GM23338 (cell line): ENCODE measurements around the gene C18orf32. TPM values are rescaled to one million over a fixed set of nuclear protein-coding genes. Genes with fewer than 3 reads are reported as not detected.

Experiments used
- ATAC-seq: fragments of 200-7000 bp; cut with Tn5 transposase; 3 replicates; pipeline ENCODE4 v1.9.1; 2020
- DNase-seq: peaks from one replicate; pipeline ENCODE4 v3.0.0-alpha.2; 2015; ENCODE audit warnings: low spot score
- H2AFZ ChIP-seq: fragments of 200-600 bp; sonication (generic); 2 replicates; pipeline ENCODE4 v1.8.0; 2016; ENCODE audit warnings: antibody characterized with exemption, mild to moderate bottlenecking, moderate library complexity
- H3F3A ChIP-seq: fragments of 200-600 bp; sonication (generic); replicated peaks from 2 replicates; pipeline ENCODE4 v1.8.0; 2017; ENCODE audit warnings: antibody characterized with exemption, mixed run types, low read depth
- H3K27ac ChIP-seq: fragments of 200-600 bp; sonication (generic); 2 replicates; pipeline ENCODE4 v1.6.1; 2016; ENCODE audit warnings: low read depth
- H3K27me3 ChIP-seq: fragments of 200-600 bp; sonication (generic); 2 replicates; pipeline ENCODE4 v1.8.0; 2016; ENCODE audit warnings: mild to moderate bottlenecking, mixed run types, moderate library complexity; ENCODE audit not compliant: insufficient read depth
- H3K36me3 ChIP-seq: fragments of 200-600 bp; sonication (generic); 2 replicates; pipeline ENCODE4 v1.8.0; 2016; ENCODE audit warnings: mild to moderate bottlenecking; ENCODE audit not compliant: insufficient read depth
- H3K4me1 ChIP-seq: fragments of 200-600 bp; sonication (generic); 2 replicates; pipeline ENCODE4 v1.8.0; 2016; ENCODE audit warnings: mild to moderate bottlenecking, moderate library complexity; ENCODE audit not compliant: insufficient read depth
- H3K4me2 ChIP-seq: fragments of 200-600 bp; sonication (generic); 2 replicates; pipeline ENCODE4 v1.7.1; 2017; ENCODE audit warnings: mixed run types
- H3K4me3 ChIP-seq: fragments of 200-600 bp; sonication (generic); 2 replicates; pipeline ENCODE4 v1.6.1; 2016; ENCODE audit warnings: mixed run types
- H3K79me2 ChIP-seq: fragments of 200-600 bp; sonication (generic); replicated peaks from 2 replicates; pipeline ENCODE4 v1.8.0; 2017; ENCODE audit warnings: mild to moderate bottlenecking; ENCODE audit not compliant: insufficient read depth
- H3K9me2 ChIP-seq: fragments of 200-600 bp; sonication (generic); 2 replicates; pipeline ENCODE4 v1.8.0; 2017; ENCODE audit not compliant: insufficient read depth
- H4K20me1 ChIP-seq: fragments of 200-600 bp; sonication (generic); replicated peaks from 2 replicates; pipeline ENCODE4 v1.8.0; 2017; ENCODE audit warnings: mild to moderate bottlenecking; ENCODE audit not compliant: insufficient read depth
- H3K27ac Mint-ChIP-seq: 2 replicates; pipeline ENCODE4 v1.8.0; 2020; ENCODE audit warnings: inconsistent platforms, mild to moderate bottlenecking, moderate library complexity, mixed read lengths
- H3K27me3 Mint-ChIP-seq: 3 replicates; pipeline ENCODE4 v1.8.0; 2022; ENCODE audit warnings: low read depth, mild to moderate bottlenecking, moderate library complexity, mixed read lengths, inconsistent platforms; ENCODE audit not compliant: insufficient read depth, poor library complexity
- H3K36me3 Mint-ChIP-seq: 3 replicates; pipeline ENCODE4 v1.8.0; 2021; ENCODE audit warnings: low read depth, mild to moderate bottlenecking, inconsistent platforms, moderate library complexity, mixed read lengths
- H3K4me1 Mint-ChIP-seq: 3 replicates; pipeline ENCODE4 v1.8.0; 2020; ENCODE audit warnings: mild to moderate bottlenecking, inconsistent platforms, mixed read lengths
- H3K4me3 Mint-ChIP-seq: 3 replicates; pipeline ENCODE4 v1.8.0; 2021; ENCODE audit warnings: moderate library complexity, mild to moderate bottlenecking, inconsistent platforms, mixed read lengths
- H3K9me3 Mint-ChIP-seq: 3 replicates; pipeline ENCODE4 v1.8.0; 2020; ENCODE audit warnings: moderate library complexity, mild to moderate bottlenecking, inconsistent platforms, mixed read lengths
- EZH2 ChIP-seq: fragments of 200-600 bp; sonication (generic); IDR thresholded peaks from one replicate; pipeline ENCODE4 v1.8.0; 2017; ENCODE audit warnings: antibody characterized with exemption, mild to moderate bottlenecking, low read depth; ENCODE audit not compliant: unreplicated experiment
- EZH2phosphoT487 ChIP-seq: fragments of 200-600 bp; sonication (generic); IDR thresholded peaks from one replicate; pipeline ENCODE4 v1.8.1; 2018; ENCODE audit warnings: antibody characterized with exemption; ENCODE audit not compliant: unreplicated experiment
- JUNB ChIP-seq: IDR thresholded peaks from one replicate; pipeline ENCODE4 v1.6.1; 2016; ENCODE audit warnings: antibody characterized with exemption; ENCODE audit not compliant: unreplicated experiment
- POLR2AphosphoS5 ChIP-seq: IDR thresholded peaks from 2 replicates; pipeline ENCODE4 v1.6.1; 2016; ENCODE audit warnings: antibody characterized with exemption, low read depth
- STAT1 ChIP-seq: IDR thresholded peaks from one replicate; pipeline ENCODE4 v1.6.1; 2016; ENCODE audit warnings: antibody characterized with exemption; ENCODE audit not compliant: unreplicated experiment
- ZNF114 ChIP-seq: fragments of 250-450 bp; sonication (Bioruptor Pico); IDR thresholded peaks from 2 replicates; pipeline ENCODE4 v1.5.0; 2020; ENCODE audit warnings: mild to moderate bottlenecking, moderate library complexity
- polyA plus RNA-seq: library from polyadenylated mRNA; unstranded; fragments of >200 nt; fragmentation: Nextera tagmentation; extraction: Ambion mirVana; gene quantifications from 2 replicates; pipeline ENCODE4 v1.2.1, GENCODE V29; 2016
- total RNA-seq: library from RNA; depleted of rRNA; stranded (reverse); fragments of >200 nt; shearing (Covaris generic); gene quantifications from 2 replicates; pipeline ENCODE4 v1.2.3, GENCODE V29; 2014
- TF ChIP-seq, protein P1 (sequence below): IDR thresholded peaks from one replicate; pipeline ENCODE4 v1.6.1; 2018; ENCODE audit warnings: antibody characterized with exemption; ENCODE audit not compliant: unreplicated experiment
- TF ChIP-seq, protein P2 (sequence below), 2 experiments: fragments of 200-600 bp in 1 of 2; sonication (generic) in 1 of 2; conservative IDR thresholded peaks; 2 replicates each; pipeline versions ENCODE4 v1.5.1 to v1.6.1; 2016 to 2017; ENCODE audit warnings: antibody characterized with exemption in 2 of 2, low read depth in 2 of 2, mild to moderate bottlenecking in 2 of 2, moderate library complexity in 1 of 2
- TF ChIP-seq, protein P3 (sequence below): fragments of 250-450 bp; sonication (Bioruptor Pico); IDR thresholded peaks from 2 replicates; pipeline ENCODE4 v1.5.0; 2020; ENCODE audit warnings: mild to moderate bottlenecking, moderate library complexity

The C18orf32 gene
- total and polyA plus RNA-seq, 2 experiments from 2014 or later: 25.3 to 72.4 TPM

DNA sequence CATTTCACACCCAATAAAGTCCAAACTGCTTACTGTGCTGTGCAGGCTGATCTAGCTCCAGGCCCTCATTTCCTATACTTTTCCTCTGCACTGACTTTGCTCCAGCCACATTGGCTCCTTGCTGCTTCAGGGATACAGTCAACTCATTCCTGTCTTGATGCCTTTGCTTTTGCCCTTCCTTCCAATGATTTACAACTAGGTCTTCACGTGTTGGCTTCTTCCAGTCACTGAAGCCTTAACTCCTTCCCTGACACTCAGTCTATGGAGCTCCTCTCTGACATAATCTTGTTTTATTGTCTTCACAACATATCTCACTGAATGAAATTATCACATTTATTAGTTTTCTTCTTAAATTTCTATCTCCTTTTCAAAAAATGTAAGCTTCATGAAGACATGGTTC is 16.9 kb upstream of the C18orf32 start:
- Histone ChIP-seq H3K4me1 (peaks cover 12% of the 10 kb centered on the region), H3K9me2 (no peaks in the 10 kb centered on the region), H3K27me3 (no peaks in the 10 kb centered on the region), H4K20me1 (no peaks in the 10 kb centered on the region), H3K36me3 (no peaks in the 10 kb centered on the region), H3K4me2 (no peak overlapping the region), H3K4me3 (no peak overlapping the region), H3F3A (no peaks in the 10 kb centered on the region), H2AFZ (peak overlapping the region; percentile 61; the same call in 1 of the 2 replicates), H3K79me2 (no peaks in the 10 kb centered on the region), H3K27ac (no peak overlapping the region)
- peaks cover 23% of the 10 kb centered on the region for H3K4me1 Mint-ChIP-seq
- no peaks in the 10 kb centered on the region for H3K9me3 Mint-ChIP-seq
- ATAC-seq (no peak), DNase-seq (no peak)
- no peak overlapping the region for H3K27ac Mint-ChIP-seq
- H3K27me3 Mint-ChIP-seq: peaks cover 10% of the 10 kb centered on the region
- no peak for TF ChIP-seq POLR2AphosphoS5
- TF ChIP-seq ZNF114 (CRISPR knock-in tag): no peak
- no peak for TF ChIP-seq JUNB
- TF ChIP-seq STAT1: no peak
- TF ChIP-seq EZH2: no peak
- TF ChIP-seq, protein P1, sequence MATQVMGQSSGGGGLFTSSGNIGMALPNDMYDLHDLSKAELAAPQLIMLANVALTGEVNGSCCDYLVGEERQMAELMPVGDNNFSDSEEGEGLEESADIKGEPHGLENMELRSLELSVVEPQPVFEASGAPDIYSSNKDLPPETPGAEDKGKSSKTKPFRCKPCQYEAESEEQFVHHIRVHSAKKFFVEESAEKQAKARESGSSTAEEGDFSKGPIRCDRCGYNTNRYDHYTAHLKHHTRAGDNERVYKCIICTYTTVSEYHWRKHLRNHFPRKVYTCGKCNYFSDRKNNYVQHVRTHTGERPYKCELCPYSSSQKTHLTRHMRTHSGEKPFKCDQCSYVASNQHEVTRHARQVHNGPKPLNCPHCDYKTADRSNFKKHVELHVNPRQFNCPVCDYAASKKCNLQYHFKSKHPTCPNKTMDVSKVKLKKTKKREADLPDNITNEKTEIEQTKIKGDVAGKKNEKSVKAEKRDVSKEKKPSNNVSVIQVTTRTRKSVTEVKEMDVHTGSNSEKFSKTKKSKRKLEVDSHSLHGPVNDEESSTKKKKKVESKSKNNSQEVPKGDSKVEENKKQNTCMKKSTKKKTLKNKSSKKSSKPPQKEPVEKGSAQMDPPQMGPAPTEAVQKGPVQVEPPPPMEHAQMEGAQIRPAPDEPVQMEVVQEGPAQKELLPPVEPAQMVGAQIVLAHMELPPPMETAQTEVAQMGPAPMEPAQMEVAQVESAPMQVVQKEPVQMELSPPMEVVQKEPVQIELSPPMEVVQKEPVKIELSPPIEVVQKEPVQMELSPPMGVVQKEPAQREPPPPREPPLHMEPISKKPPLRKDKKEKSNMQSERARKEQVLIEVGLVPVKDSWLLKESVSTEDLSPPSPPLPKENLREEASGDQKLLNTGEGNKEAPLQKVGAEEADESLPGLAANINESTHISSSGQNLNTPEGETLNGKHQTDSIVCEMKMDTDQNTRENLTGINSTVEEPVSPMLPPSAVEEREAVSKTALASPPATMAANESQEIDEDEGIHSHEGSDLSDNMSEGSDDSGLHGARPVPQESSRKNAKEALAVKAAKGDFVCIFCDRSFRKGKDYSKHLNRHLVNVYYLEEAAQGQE: no peak
- TF ChIP-seq, protein P2, sequence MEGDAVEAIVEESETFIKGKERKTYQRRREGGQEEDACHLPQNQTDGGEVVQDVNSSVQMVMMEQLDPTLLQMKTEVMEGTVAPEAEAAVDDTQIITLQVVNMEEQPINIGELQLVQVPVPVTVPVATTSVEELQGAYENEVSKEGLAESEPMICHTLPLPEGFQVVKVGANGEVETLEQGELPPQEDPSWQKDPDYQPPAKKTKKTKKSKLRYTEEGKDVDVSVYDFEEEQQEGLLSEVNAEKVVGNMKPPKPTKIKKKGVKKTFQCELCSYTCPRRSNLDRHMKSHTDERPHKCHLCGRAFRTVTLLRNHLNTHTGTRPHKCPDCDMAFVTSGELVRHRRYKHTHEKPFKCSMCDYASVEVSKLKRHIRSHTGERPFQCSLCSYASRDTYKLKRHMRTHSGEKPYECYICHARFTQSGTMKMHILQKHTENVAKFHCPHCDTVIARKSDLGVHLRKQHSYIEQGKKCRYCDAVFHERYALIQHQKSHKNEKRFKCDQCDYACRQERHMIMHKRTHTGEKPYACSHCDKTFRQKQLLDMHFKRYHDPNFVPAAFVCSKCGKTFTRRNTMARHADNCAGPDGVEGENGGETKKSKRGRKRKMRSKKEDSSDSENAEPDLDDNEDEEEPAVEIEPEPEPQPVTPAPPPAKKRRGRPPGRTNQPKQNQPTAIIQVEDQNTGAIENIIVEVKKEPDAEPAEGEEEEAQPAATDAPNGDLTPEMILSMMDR (conservative IDR thresholded peaks at IDR 0.05; ENCODE audit: low read depth in 2 of 2): no peak
- TF ChIP-seq EZH2phosphoT487: no peak
- TF ChIP-seq, protein P3, sequence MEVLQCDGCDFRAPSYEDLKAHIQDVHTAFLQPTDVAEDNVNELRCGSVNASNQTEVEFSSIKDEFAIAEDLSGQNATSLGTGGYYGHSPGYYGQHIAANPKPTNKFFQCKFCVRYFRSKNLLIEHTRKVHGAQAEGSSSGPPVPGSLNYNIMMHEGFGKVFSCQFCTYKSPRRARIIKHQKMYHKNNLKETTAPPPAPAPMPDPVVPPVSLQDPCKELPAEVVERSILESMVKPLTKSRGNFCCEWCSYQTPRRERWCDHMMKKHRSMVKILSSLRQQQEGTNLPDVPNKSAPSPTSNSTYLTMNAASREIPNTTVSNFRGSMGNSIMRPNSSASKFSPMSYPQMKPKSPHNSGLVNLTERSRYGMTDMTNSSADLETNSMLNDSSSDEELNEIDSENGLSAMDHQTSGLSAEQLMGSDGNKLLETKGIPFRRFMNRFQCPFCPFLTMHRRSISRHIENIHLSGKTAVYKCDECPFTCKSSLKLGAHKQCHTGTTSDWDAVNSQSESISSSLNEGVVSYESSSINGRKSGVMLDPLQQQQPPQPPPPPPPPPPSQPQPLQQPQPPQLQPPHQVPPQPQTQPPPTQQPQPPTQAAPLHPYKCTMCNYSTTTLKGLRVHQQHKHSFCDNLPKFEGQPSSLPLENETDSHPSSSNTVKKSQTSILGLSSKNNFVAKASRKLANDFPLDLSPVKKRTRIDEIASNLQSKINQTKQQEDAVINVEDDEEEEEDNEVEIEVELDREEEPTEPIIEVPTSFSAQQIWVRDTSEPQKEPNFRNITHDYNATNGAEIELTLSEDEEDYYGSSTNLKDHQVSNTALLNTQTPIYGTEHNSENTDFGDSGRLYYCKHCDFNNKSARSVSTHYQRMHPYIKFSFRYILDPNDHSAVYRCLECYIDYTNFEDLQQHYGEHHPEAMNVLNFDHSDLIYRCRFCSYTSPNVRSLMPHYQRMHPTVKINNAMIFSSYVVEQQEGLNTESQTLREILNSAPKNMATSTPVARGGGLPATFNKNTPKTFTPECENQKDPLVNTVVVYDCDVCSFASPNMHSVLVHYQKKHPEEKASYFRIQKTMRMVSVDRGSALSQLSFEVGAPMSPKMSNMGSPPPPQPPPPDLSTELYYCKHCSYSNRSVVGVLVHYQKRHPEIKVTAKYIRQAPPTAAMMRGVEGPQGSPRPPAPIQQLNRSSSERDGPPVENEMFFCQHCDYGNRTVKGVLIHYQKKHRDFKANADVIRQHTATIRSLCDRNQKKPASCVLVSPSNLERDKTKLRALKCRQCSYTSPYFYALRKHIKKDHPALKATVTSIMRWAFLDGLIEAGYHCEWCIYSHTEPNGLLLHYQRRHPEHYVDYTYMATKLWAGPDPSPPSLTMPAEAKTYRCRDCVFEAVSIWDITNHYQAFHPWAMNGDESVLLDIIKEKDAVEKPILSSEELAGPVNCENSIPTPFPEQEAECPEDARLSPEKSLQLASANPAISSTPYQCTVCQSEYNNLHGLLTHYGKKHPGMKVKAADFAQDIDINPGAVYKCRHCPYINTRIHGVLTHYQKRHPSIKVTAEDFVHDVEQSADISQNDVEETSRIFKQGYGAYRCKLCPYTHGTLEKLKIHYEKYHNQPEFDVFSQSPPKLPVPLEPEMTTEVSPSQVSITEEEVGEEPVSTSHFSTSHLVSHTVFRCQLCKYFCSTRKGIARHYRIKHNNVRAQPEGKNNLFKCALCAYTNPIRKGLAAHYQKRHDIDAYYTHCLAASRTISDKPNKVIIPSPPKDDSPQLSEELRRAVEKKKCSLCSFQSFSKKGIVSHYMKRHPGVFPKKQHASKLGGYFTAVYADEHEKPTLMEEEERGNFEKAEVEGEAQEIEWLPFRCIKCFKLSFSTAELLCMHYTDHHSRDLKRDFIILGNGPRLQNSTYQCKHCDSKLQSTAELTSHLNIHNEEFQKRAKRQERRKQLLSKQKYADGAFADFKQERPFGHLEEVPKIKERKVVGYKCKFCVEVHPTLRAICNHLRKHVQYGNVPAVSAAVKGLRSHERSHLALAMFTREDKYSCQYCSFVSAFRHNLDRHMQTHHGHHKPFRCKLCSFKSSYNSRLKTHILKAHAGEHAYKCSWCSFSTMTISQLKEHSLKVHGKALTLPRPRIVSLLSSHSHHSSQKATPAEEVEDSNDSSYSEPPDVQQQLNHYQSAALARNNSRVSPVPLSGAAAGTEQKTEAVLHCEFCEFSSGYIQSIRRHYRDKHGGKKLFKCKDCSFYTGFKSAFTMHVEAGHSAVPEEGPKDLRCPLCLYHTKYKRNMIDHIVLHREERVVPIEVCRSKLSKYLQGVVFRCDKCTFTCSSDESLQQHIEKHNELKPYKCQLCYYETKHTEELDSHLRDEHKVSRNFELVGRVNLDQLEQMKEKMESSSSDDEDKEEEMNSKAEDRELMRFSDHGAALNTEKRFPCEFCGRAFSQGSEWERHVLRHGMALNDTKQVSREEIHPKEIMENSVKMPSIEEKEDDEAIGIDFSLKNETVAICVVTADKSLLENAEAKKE (CRISPR knock-in tag): no peak
- H3K36me3 Mint-ChIP-seq: no peaks in the 10 kb centered on the region
- no peak overlapping the region for H3K4me3 Mint-ChIP-seq
